Activated CD4-positive, alpha-beta T cell treated with anti-CD3 and anti-CD28 coated beads for 1 hour (primary cell): ENCODE data around the gene PSKH1.
"Not testable (repeated sequence)": the region's sequence is repeated elsewhere in the genome, so short reads cannot be mapped to it uniquely, and the experiment has no call there.

Experiments
- DNase-seq: peaks from one replicate; pipeline ENCODE4 v3.0.0-alpha.2; 2020

The PSKH1 gene

GRCh38 chr16:67964477-67965131 is 71.5 kb downstream of the PSKH1 start:
- no peak for DNase-seq

- no peak for DNase-seq
These were observed 72.9 kb downstream of the PSKH1 start for GRCh38 chr16:67965668-67966548.

DNA sequence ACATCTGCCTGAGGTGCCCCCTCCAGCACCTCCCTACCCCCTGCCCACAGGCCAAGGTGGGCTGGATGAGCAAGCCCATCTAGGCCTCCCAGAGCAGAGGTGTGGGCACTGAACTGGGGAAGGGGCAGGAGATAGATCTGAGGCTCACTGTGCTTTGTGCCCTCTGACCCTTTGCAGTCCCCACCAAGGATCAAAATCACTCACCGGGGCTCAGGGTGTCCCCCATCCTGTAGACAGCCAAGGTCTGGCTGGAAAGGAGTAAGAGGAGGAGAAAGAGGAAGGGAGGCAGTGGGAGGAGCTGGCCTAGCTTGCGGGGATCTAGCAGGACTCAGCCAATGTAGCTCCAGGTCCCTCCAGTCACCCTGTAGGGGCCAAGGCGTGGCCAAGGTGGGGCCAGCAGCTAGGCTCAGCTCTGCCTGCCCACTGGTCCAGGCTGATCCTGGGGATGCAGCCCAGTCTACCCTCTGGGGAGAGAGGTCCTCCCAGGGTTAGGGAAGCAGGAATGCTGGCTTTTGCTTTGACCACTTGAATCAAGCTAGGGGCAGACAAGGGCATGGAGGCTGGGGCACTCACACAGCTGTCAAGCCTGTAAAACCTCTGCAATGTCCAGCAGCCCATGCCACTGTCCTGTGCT is 73.6 kb downstream of the PSKH1 start:
- no peak for DNase-seq

GRCh38 chr16:67967183-67967957 is 74.3 kb downstream of the PSKH1 start:
- no peak for DNase-seq

- no peak for DNase-seq
These were observed 74.9 kb downstream of the PSKH1 start for GRCh38 chr16:67967958-67968399.

GRCh38 chr16:67968400-67969253 is 75.6 kb downstream of the PSKH1 start, which contains the start of gene SLC12A4:
Gene SLC12A4, minus strand, starts transcription at chr16:67968637. Its CDS starts 84 bp downstream, at chr16:67968553.
- DNase-seq, result peak; percentile 73

DNA sequence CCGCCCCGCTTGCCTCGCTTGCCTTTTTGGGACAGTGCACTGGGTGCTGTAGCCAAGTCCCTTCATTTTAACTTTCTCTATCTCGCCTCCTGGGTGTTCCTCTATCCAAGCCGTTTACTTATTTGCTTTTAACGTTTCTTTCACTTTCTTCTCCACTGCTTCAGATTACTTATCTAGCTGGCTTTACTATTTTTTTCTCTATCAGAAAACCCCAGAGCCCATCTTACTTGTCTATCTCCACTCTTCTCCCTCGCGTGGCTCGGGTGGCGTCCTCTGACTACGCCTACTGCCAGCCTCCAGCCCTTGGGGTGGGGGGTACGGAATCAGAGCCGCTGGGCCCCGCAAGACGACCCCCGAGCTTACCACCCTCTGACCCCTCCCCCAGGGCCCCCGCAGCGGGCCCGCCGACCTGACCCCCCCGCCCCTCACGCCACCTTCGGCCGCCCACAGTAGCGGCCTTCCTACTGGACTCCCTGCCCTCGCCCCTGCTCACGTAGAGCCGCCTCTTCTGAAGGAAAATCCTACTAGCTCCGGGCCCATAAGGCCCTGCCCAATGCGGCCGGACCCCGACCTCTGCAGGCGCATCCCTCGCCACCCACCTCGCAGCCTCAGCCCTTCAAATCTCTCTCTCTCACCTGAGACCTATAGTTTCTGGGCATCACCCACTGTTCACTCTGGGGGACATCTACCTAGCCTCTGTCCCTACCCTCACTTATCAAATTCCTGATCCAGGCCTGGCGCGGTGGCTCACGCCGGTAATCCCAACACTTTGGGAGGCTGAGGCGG is 76.4 kb downstream of the PSKH1 start:
- no peak for DNase-seq

DNA sequence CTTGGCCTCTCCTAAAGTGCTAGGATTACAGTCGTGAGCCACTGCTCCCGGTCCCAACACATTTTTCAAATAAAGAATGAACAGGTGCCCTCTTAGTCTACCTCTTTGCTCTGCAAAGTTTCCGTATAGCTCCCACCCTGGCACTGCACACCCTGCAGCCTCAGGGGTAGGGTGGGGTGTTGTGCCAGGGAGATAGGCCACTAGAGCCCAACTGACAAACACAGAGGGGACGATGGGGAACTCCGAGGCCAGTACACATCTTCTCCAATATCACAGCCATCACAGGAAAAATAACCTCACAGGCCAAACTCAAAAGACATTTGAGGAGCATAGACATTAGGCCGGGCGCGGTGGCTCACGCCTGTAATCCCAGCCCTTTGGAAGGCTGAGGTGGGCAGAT is 78.1 kb downstream of the PSKH1 start:
- DNase-seq, result no peak

DNA sequence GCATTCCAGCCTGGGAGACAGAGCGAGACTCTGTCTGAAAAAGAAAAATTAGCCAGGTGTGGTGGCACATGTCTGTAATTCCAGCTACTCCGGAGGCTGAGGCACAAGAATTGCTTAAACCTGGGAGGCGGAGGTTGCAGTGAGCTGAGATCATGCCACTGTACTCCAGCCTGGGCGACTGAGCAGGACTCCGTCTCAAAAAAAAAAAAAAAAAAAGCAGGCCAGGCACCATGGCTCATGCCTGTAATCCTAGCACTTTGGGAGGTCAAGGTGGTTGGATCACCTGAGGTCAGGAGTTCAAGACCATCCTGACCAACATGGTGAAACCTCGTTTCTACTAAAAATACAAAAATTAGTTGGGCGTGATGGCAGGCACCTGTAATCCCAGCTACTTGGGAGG is 79.2 kb downstream of the PSKH1 start:
- not testable (repeated sequence) for DNase-seq

DNA sequence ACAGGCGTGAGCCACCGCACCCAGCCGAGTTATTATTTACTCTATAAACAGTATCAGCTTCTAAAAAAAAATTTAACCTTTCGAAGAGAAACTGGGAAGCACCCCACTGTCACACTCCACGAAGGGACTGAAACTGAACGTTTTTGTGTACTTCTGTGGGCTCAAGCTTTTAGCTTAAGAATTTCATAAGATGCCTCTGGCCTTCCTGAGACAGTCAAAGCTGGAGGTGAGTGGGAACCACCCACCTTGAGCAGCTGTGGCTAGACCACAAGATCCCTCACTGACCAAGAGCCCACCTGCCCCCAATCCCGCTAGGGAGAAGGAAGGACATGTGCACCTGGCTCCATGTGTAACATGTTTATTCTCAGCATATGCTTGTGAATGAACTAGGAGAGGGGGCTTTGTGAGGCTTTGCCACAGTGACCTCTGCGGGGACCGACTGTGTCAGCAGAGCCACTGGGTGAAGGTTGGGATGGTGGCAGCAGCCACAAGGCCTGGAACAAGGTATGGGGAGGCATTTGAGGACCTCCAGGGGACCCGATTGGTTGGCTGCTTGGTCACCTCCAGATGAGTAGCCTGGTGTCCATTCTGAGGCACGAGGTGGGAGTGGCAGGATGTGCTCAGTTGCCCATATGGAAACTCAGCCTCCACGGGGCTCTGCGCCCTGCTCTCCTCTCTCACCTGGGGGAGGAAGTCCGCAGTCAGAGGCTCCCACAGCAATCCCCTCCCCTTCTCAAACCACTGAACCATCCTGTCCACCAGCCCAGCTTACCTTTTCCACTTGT is 82.5 kb downstream of the PSKH1 start:
- no peak for DNase-seq

GRCh38 chr16:67976205-67976604 is 83.2 kb downstream of the PSKH1 start:
- DNase-seq, result no peak

DNA sequence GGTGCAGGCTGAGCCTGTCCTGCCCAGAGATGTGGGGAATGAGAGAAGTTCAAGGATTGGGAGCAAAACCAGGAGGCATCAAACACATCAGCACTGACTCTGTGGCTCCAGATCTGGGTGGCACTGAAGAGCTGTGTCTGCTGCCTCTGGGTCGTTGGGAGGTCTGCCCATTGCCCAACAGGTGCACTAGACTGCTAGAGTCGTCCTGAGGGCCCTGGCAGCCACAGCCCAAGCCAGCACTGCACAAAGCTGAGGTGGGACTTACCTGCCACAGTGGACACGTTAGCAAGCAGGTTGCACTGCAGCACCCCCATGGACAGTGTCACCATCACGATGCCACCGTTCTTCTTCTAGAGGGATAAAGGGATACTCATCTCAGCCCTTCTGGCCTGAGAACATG is 84.0 kb downstream of the PSKH1 start:
- DNase-seq, result no peak

DNA sequence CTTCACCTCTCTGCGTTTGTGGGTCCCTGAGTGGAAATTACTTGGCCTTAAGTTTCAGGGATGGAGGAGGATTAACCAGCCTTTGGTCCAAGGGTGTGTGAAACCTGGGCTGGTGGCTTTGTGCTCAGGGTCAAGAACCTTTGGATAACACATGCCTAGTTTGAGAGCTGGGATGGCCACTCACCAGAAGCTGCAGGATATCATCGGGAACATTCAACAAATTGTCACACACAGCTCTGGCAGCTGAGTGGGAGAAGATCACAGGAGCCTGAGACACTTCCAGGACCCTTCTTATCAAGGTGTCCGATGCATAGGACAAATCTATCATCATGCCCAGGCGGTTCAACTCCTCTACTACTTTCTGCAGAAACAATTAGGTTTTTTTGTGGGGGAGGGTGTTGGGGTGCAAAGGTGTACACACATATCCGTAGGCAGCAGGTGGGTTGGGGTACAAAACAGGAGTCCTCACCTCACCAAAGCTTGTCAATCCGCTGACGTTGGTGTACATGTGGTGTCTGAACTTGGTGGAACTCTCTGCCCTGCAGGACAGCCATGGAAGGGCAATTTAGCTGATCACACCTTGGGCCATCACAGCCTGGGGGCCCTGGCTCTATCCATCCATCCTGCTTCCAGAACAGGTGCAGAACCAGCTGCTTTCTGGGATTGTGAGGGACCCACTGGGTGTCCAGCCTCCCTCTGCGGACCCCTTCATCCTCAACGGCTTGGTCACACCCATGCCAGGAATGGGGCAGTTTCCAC is 84.6 kb downstream of the PSKH1 start:
- no peak for DNase-seq
